Measurements from ENCODE around the gene ARRB1.
A peak's percentile ranks its signal among the peaks of the same experiment; 100 is the strongest.
"Not testable (repeated sequence)": the region's sequence is repeated elsewhere in the genome, so short reads cannot be mapped to it uniquely, and the experiment has no call there.

The ARRB1 gene

DNA sequence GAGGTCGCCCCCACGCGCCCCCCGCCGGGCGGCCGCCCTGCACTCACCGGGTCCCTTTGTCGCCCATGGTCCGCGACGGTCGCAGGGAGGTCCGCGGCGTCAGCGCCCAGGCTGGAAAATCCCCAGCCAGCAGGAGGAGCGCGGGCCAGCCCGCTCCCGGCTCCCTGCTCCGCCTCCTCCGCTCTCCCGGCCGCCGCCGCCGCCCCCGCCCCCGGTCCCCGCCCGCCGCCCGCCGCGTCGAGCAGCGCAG lies at the start of gene ARRB1:
Gene ARRB1, minus strand, starts transcription at position 121 of the 250 bp plus-strand sequence. Its CDS starts 54 bp downstream, at position 67.
- no peak for DNase-seq (ENCODE audit: low read depth in 2 of 2)

DNA sequence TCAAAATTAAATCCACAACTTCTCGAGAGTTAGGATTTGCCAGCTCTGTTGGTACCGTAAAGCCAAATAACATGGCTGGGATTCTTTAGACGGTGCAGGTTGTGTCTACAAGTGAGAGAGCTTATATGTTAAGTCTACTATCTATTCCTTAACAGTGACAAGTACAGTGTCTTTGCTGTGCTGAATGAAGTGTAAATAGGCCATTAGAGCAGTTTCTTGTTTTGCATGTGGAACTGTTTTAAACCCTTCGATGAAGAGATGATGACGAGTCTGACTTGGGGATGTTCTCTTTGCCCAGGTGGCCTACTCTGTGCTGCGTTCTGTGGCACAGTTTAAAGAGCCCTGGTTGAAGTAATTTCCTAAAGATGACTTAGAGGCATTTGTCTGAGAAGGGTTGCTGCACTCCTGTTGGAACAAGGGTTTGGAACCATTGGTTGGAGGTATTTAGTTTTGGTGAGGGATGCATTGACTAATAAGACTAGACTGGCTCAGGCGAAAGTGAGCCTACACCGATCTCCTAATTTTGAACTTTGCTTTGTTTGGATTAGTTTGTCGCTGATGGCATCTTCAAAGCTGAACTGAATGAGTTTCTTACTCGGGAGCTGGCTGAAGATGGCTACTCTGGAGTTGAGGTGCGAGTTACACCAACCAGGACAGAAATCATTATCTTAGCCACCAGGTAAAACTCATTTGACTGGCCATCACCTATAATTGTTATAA lies 48.8 kb upstream of the ARRB1 start:
- DNase-seq (ENCODE audit: low read depth in 2 of 2) = no peak

DNA sequence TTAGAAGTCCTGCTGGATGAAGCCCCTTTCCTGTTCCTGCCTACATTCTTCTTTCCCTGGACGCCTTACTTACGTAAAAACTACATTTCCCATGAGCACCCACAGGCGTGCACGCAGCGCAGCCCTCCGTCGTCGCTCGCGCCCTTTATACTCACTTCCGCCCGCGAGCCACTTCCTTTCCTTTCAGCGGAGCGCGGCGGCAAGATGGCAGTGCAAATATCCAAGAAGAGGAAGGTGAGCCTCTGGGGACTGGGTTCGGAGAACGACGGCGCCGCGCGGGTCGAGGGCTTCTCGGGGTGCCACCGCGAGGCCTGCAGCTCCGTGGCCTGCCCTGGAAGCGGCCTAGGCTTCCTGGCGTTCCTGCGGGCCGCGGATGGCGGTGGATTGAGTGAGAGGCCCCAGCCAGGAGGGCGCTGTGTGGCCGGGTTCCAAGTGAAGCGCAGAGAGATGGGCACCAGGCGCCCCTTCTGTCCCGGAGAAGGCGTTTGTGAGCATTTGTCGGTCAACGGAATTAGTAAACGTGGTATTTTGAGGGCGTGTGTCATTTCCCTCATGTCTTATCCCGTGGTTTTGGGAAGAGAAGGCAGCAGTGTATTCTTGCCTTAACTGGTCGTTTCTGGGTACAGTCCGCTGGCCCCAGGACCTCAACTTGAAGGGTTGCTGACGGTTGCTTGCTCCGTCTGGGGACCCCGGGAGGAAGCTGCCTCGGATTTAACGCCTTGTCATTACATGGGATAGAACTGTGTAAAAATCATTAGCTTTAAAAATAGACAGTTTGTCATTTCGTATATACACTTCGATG lies 48.1 kb upstream of the ARRB1 start, which contains the start of gene RPS3:
Gene RPS3, plus strand, starts transcription at position 175 of the 802 bp plus-strand sequence. Its CDS starts 30 bp downstream, at position 205.
- DNase-seq (ENCODE audit: low read depth in 2 of 2) = peak; percentile 79 to 82

DNA sequence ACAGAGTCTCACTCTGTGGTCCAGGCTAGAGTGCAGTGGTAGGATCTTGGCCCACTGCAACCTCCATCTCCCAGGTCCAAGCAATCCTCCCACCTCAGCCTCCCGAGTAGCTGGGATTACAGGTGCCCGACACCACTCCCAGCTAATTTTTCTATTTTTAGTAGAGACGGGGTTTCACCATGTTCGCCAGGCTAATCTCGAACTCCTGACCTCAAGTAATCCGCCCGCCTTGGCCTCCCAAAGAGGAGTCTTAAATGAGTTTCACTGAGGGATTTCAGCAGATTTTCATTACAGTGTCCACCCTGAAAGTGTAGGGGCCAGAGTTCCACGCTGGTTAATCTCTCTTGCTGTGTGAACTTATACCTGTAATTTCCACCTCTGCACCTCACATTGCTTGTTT lies 47.4 kb upstream of the ARRB1 start:
- no peak for DNase-seq (ENCODE audit: low read depth in 2 of 2)

DNA sequence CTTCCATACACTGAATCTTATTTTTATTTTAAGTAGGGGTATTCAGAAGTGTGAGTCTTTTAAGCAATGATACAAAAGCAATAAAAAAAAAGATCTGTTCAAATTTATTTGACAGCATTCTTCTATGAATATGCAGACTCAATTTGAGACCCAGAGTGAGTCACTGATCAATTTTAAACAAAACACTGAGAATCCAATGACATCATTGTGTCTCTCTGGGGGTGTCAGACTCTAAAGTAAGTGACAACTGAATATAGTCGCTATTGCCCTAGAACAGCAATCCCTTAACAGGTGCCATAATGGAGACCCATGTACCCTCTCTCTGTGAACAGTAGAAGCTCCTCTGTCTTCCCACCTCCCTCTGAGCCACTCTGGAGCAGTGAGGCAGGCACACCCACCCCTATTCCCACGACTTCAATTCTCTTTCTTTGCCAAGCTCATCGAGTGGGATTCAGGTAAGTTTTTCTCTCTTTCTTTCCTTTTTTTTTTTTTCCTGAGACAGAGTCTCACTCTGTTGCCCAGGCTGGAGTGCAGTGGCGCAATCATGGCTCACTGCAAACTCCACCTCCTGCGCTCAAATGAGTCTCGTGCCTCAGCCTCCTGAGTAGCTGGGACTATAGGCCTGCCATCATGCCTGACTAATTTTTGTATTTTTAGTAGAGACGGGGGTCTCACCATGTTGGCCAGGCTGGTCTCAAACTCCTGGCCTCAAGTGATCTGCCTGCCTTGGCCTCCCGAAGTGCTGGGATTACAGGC lies 42.8 kb upstream of the ARRB1 start:
- no peak for DNase-seq (ENCODE audit: low read depth in 2 of 2)

DNA sequence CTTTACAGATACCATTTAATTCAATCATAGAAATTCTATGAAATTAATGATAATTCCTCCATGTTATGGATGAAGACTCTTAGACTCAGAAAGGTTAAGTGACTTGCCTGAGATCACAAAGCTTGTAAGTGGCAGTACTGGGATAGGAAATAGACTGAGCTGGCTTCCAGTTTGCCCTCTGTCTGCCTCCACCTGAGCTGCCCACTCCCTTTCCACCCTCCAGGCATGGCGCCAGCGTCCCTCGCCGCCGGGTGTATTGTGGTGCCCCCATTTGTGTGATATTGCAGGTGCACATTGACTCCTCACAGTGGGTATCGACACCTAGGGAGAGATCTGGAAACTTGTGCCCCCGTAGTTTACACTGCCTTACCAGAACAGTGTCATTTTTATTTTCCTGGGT lies 38.5 kb upstream of the ARRB1 start:
- DNase-seq (ENCODE audit: low read depth in 2 of 2) = no peak

DNA sequence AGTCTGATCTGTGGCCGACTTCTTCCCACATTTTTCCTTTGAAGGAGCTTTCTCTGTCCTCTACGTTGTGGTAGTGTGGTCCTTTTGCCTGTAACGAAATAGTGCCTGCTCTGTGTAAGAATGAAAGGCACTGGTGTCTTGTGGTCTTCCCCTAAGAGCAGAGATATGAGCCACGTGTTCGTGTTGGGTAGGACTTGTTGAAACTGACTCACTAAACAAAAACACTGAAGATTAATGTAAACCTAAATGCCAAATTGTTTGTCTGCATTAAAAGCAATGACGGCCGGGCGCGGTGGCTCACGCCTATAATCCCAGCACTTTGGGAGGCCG lies 37.8 kb upstream of the ARRB1 start:
- no peak for DNase-seq (ENCODE audit: low read depth in 2 of 2)

DNA sequence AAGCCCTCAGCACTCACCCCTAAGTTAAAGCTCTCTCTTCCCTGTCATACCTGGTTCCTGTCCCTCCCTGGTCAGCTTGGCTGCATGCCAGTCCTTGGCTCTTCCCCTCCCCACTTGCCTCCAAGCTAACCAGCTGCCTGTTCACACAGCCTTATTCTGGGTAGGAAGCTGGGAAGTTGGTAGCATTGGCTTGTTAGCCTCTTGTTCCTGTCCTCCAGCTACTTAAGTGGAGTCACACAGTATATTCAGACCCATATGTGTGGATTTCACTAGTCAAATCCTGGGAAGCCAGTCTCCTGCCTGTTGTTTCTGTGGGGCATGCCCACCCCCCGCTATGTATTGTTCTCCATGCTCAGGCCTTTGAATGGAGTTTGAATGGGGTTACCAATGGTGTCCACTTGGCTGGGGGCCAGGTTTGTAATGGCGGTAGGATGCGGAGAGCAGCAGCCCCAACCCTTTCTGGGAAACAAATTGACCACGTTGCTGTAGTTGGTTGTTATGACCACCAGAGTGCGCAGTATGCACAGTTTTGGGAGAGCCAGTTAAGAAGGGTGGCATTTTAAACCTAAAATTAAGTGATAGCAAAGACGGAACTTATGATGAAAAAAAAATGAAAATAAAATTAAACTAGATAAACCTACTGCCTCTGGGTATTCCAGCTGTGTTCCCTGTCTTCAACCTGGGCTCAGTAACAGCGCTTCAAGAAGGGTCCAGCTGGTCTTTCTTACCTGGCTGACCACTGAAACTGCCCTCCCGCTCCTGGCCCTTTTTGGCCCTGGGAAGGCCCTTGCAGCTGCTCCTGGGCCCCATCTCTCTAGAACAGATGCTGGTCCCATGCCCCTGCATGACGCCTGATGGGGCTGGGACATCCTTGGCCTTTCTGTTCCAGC lies 37.2 kb upstream of the ARRB1 start:
- DNase-seq (ENCODE audit: low read depth in 2 of 2) = peak; percentile 41 to 59

DNA sequence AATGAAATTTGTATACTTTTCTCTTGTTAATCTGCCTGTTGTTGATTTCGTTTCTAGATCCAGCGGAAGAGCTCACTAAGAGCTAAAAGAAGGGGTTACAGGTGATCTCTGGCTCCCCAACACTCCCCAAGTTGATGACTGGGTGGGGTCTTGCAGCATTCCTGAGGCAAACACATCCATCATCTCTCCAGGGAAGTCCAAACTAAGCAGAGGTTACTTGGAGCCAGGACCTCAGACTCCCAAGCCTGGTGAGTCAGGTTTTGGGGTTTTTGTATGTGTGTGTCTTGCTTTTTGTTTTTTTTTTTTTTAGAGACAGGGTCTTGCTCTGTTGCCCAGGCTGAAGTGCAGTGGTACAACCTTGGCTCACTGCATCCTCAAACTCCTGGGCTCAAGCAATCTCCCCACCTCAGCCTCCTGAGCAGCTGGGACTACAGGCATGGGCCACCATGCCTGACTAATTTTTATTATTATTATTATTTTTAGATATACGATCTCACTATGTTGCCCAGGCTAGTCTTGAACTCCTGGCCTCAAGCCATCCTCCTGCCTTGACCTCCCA lies 36.4 kb upstream of the ARRB1 start:
- no peak for DNase-seq (ENCODE audit: low read depth in 2 of 2)

DNA sequence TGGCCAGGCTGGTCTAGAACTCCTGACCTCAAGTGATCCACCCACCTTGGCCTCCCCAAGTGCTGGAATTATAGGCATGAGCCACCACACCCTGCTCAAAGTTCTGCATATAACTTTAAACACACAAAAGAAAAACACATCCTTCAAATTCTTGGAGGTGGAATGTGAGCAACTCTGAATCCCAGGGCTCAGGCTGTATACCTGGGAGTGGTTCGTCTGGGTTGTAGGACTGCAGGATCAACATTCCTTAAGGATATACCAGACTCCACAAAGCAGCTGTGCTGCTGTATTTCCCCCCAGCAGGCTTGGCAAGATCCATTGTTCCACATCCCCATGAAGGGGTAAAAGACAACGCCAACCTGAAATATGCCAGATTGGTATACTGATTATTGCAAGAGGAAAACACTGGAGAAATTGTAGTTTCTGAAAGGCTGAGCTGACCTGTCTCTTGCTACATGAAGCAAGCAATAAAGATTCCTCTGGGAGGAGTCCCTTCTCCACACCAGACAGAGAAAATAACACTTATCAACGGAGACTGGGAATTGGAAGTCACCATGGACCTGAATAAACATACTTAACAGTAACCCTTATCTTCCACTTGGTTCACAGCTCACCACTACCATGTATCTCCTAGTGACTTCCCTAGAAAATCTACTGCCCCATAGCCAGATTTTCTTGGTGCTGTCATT lies 35.6 kb upstream of the ARRB1 start:
- DNase-seq (ENCODE audit: low read depth in 2 of 2) = no peak

DNA sequence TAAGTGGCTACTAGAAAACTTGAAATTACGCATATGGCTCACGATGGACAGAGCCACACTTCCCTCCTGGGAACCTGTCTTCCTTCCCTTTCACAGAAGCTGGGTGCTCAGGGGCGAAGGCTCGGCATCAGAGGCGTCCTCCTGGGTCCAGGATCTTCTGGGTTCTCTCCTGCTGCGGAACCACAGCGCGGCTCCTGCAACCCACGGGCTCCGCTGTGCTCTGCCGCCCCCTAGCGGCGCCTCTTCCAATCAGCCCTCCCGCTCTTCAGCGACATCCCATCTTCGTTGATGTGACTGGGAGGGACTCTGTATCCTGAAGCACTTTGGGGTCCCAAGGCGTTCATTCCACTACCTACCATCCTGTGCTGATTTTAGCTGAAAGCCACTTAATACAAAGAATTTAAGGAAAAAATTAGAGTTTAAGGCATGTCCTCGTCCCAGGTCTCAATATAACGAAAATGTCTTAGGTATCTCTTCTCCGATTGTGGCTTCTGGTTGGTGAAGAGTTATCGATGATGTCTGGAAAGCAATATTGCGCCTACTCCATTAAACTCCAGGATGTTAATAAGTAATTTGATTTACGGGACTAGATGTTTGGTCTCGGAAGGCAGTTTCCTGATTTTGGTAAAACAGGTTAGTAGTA lies 33.1 kb upstream of the ARRB1 start:
- peak; percentile 77 for DNase-seq (ENCODE audit: low read depth in 2 of 2)

DNA sequence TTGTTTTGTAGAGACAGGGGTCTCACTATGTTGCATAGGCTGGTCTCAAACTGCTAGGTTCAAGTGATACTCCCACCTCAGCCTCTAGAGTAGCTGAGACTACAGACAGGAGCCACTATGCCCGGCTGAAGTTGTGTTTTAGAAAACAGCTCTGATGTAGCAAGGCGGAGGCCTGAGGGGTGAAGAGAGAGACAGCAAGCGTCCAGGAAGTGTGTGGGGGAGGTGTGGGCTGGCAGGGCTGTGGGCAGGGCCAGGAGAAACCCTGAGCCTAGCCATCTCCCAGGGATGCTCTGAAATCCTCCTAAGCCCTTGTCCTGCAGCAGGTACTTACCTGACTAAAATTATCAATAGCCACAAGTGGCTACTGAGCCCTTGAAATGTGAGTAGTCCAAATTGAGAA lies 31.8 kb upstream of the ARRB1 start:
- DNase-seq (ENCODE audit: low read depth in 2 of 2) = no peak

DNA sequence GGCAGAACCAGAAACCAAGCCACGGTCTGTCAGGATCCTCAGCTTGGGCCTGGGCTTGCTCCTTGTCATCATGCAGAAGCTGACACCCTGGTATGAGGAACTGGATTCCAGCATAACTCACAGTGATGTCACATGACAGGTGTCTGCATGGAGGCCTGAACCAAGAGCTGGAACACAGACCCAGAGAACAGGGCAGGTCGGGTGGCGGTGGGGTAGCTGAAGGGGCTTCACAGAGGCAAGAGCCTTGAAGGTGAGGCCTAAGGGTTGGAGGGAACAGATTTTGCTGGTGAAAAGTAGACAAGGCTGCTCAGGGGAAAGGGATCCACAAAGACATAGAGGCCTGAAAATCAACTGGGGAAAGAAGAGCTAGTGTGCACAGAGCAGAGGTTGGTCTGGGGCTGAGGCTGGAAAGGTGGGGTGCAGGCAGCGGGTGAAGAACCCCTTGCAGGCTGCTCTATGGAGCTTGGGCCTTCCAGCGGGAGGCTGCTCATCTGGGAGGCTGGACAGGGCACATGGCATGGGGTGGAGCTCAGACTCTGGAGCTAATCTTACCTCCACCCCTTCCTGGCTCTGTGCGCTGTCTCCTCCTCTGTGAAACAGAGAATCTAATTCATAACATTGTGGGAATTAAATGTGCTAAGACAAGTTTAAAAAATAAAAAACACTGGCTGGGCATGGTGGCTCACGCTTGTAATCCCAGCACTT lies 29.4 kb upstream of the ARRB1 start:
- DNase-seq (ENCODE audit: low read depth in 2 of 2) = no peak

DNA sequence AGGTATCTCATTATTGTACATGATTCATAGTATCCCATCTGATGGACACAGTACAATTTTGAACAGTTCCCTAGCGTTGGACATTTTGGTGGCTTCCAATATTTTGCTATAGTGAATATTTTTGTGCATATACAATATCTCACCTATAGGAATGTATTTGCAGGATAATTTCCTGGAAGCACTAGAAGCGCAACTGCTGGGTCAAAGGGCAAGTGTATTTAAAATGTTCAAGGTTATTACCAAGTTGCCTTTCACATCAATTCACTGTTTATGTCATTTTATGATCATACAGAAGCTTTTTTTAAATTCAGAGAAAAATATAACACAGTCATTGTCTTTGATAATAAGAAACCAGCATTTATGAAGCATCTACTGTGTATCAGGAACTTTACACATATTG lies 28.8 kb upstream of the ARRB1 start:
- DNase-seq (ENCODE audit: low read depth in 2 of 2) = no peak

DNA sequence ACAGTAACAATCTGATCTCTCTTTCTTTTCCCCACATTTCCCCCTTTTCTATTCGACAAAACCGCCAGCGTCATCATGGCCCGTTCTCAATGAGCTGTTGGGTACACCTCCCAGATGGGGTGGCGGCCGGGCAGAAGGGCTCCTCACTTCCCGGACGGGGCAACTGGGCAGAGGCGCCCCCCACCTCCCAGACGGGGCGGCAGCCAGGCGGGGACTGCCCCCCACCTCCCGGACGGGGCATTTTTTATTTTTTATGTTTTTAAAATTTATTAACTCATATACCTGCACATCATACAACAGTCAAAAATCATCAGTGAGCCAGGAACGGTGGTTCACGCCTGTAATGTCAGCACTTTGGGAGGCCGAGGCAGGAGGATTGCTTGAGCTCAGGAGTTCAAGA lies 27.3 kb upstream of the ARRB1 start:
- DNase-seq (ENCODE audit: low read depth in 2 of 2) = not testable (repeated sequence)

DNA sequence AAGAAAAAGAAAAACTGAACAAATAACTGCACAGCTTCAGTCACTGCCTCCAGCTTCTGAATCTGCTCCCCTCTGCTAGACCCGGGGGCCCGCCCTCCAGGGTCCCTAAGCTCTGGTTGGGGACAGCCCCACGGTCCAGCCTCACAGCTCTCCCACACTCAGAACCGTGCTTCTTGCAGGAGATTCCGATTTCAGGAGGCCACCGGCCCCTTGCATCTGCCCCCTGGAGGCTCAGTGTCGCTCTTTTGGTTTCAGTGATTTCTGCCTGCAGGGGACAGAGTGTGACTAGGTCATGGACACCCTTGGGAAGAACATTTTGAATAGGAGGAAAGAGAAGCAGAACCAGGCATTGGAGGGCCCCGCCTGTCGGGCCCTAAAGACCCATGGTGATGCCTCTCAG lies 24.7 kb upstream of the ARRB1 start:
- no peak for DNase-seq (ENCODE audit: low read depth in 2 of 2)

DNA sequence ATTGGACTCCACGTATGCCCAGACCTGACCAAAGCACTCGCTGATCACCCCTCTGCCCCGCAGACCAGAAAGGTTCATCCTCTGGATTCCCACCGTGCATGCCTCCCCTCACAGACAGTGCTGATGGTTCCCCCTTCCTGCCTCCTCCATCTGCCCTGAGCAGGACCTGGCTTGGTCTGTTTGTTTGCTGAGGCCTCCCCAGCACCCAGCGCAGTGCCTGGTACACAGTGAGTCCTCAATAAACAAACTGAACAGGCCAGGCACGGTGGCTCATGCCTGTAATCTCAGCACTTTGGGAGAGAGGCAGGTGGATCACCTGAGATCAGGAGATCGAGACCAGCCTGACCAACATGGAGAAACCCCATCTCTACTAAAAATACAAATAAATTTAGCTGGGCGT lies 24.2 kb upstream of the ARRB1 start:
- DNase-seq (ENCODE audit: low read depth in 2 of 2) = no peak

DNA sequence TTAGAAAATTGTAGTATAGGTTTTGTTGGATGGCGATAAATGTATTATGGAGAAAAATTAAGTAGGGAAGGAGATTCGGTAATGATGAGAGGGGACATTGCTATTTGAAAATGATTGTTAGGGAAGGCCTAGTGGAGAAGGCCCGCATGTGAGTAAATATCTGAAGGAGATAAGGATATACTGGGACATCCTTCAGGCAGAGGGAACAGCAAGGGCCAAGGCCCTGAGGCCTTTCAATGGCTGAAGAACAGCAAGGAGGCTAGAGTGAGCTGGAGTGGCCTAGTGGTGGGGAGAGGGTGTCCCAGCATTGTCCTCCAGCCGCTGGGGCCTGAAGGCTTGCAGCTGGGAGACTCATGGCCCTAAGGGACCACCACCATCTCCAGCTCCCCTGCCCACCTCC lies 23.2 kb upstream of the ARRB1 start:
- DNase-seq (ENCODE audit: low read depth in 2 of 2) = no peak

DNA sequence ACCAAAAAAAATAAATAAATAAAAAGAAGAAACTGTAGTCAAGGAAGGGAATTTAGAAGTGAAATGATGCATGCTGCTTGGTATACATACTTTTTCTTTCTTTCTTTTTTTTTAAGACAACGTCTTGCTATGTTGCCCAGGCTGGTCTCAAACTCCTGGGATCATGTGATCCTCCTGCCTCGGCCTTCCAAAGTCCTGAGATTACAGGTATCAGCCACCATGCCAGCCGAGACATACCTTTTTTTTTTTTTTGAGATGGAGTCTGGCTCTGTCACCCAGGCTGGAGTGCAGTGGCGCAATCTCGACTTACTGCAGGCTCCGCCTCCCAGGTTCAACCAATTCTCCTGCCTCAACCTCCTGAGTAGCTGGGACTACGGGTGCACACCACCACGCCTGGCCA lies 21.7 kb upstream of the ARRB1 start:
- no peak for DNase-seq (ENCODE audit: low read depth in 2 of 2)

Data from stimulated activated CD4-positive, alpha-beta T cell treated with anti-CD3 and anti-CD28 coated beads, Interleukin-1b, Interleukin-23, amount 100 ng/mL, for 4 hours (primary cell).